IMR-90 (cell line): ENCODE results near the gene KCTD16. TPM values are rescaled to one million over a fixed set of nuclear protein-coding genes. Genes with fewer than 3 reads are reported as not detected.

ENCODE experiments used
- ATAC-seq: fragments of 200-7000 bp; cut with Tn5 transposase; 2 replicates; pipeline ENCODE4 v1.9.1; 2020; ENCODE audit warnings: low read depth, mild to moderate bottlenecking, moderate library complexity
- BruUV-seq: library from RNA; stranded (reverse); fragments of 400-500 nt; replicated peaks from 2 replicates; lab custom pipeline; 2021; lab: Mats Ljungman, UMichigan
- CTCF ChIA-PET: fragments of 300-600 bp; formaldehyde crosslinking; extraction: SDS; loops from one replicate; lab custom pipeline; 2021; ENCODE audit warnings: antibody characterized with exemption; lab: Yijun Ruan, JAX
- POLR2A ChIA-PET: fragments of 300-600 bp; sonication (Branson Sonifier 250); formaldehyde crosslinking; loops from one replicate; lab custom pipeline; 2022; ENCODE audit warnings: antibody characterized with exemption; ENCODE audit not compliant: unreplicated experiment; lab: Charles Lee
- DNase-seq: peaks from one replicate; pipeline ENCODE4 v3.0.0; 2013
- H2AFZ ChIP-seq: replicated peaks from 2 replicates; pipeline ENCODE3; 2013; ENCODE audit warnings: low read length, mild to moderate bottlenecking; ENCODE audit not compliant: poor library complexity
- H2AK5ac ChIP-seq: 2 replicates; pipeline ENCODE4 v1.6.1; 2013; ENCODE audit warnings: low read depth, low read length, inconsistent platforms
- H2AK9ac ChIP-seq: replicated peaks from 2 replicates; pipeline ENCODE3; 2013; ENCODE audit warnings: mild to moderate bottlenecking, low read depth, low read length, moderate library complexity; ENCODE audit not compliant: poor library complexity
- H2BK120ac ChIP-seq: 2 replicates; pipeline ENCODE4 v1.6.1; 2013; ENCODE audit warnings: low read depth, low read length, inconsistent platforms
- H2BK15ac ChIP-seq: 3 replicates; pipeline ENCODE4 v1.6.1; 2013; ENCODE audit warnings: low read depth, low read length, inconsistent platforms
- H2BK20ac ChIP-seq: 2 replicates; pipeline ENCODE4 v1.6.1; 2013; ENCODE audit warnings: low read depth, mild to moderate bottlenecking, inconsistent platforms, low read length, moderate library complexity
- H2BK5ac ChIP-seq: 2 replicates; pipeline ENCODE4 v1.6.1; 2013; ENCODE audit warnings: mild to moderate bottlenecking, low read depth, low read length, inconsistent platforms; ENCODE audit not compliant: poor library complexity, severe bottlenecking
- H3K14ac ChIP-seq: replicated peaks from 2 replicates; pipeline ENCODE4 v1.6.1; 2013; ENCODE audit warnings: low read depth, low read length, inconsistent platforms
- H3K18ac ChIP-seq: 2 replicates; pipeline ENCODE4 v1.6.1; 2013; ENCODE audit warnings: low read depth, low read length, control low read depth
- H3K23ac ChIP-seq: 2 replicates; pipeline ENCODE4 v1.6.1; 2013; ENCODE audit warnings: low read depth, low read length, inconsistent platforms
- H3K27ac ChIP-seq: 2 replicates; pipeline ENCODE4 v1.5.1; 2013; ENCODE audit warnings: mild to moderate bottlenecking, control low read depth, low read length; ENCODE audit not compliant: insufficient read depth
- H3K27me3 ChIP-seq: 2 replicates; pipeline ENCODE4 v1.6.1; 2013; ENCODE audit warnings: low read length; ENCODE audit not compliant: control insufficient read depth, insufficient read depth
- H3K36me3 ChIP-seq: 2 replicates; pipeline ENCODE4 v1.6.1; 2013; ENCODE audit warnings: low read length, mixed read lengths; ENCODE audit not compliant: control insufficient read depth, insufficient read depth
- H3K4ac ChIP-seq: 2 replicates; pipeline ENCODE4 v1.6.1; 2013; ENCODE audit warnings: low read depth, low read length, inconsistent platforms
- H3K4me1 ChIP-seq: 2 replicates; pipeline ENCODE4 v1.6.1; 2013; ENCODE audit warnings: low read length, mixed read lengths; ENCODE audit not compliant: control insufficient read depth, insufficient read depth
- H3K4me2 ChIP-seq: 2 replicates; pipeline ENCODE4 v1.6.1; 2013; ENCODE audit warnings: low read depth, mild to moderate bottlenecking, control low read depth, low read length, moderate library complexity
- H3K4me3 ChIP-seq: 2 replicates; pipeline ENCODE4 v1.5.1; 2013; ENCODE audit warnings: low read depth, mild to moderate bottlenecking, control low read depth, low read length, moderate library complexity; ENCODE audit not compliant: insufficient read depth
- H3K56ac ChIP-seq: 2 replicates; pipeline ENCODE4 v1.6.1; 2013; ENCODE audit warnings: low read length, inconsistent platforms; ENCODE audit not compliant: insufficient read depth; ENCODE audit errors: extremely low read depth
- H3K79me1 ChIP-seq, 2 experiments: 2 replicates each; pipeline ENCODE4 v1.6.1; 2013; ENCODE audit warnings: low read length in 2 of 2, inconsistent platforms in 1 of 2, low read depth in 1 of 2
- H3K9ac ChIP-seq: 2 replicates; pipeline ENCODE4 v1.6.1; 2013; ENCODE audit warnings: low read depth, low read length, control low read depth
- H3K9me1 ChIP-seq: 2 replicates; pipeline ENCODE4 v1.6.1; 2013; ENCODE audit warnings: low read length, inconsistent platforms; ENCODE audit not compliant: insufficient read depth
- H3K9me3 ChIP-seq: 2 replicates; pipeline ENCODE4 v1.6.1; 2013; ENCODE audit warnings: low read length; ENCODE audit not compliant: control insufficient read depth, insufficient read depth
- H4K20me1 ChIP-seq: 2 replicates; pipeline ENCODE4 v1.6.1; 2013; ENCODE audit warnings: low read length, inconsistent platforms; ENCODE audit not compliant: insufficient read depth
- H4K5ac ChIP-seq: 2 replicates; pipeline ENCODE4 v1.6.1; 2013; ENCODE audit warnings: mild to moderate bottlenecking, low read depth, low read length, control low read depth
- H4K8ac ChIP-seq, 2 experiments: 2 replicates each; pipeline ENCODE4 v1.6.1; 2013; ENCODE audit warnings: low read depth in 2 of 2, low read length in 2 of 2, control low read depth in 1 of 2, inconsistent platforms in 1 of 2
- H4K91ac ChIP-seq: 2 replicates; pipeline ENCODE4 v1.6.1; 2013; ENCODE audit warnings: low read depth, low read length, inconsistent platforms; ENCODE audit not compliant: insufficient read depth
- CEBPB ChIP-seq: IDR thresholded peaks from 2 replicates; pipeline ENCODE4 v1.6.1; 2012; ENCODE audit warnings: low read depth, low read length, improper control_type of control experiment
- CHD1 ChIP-seq: IDR thresholded peaks from 2 replicates; pipeline ENCODE4 v1.6.1; 2012; ENCODE audit warnings: low read depth, low read length, improper control_type of control experiment
- FOS ChIP-seq: fragments of 150-350 bp; IDR thresholded peaks from 2 replicates; pipeline ENCODE4 v1.6.1; 2016; ENCODE audit warnings: low read depth, low read length
- MAZ ChIP-seq: IDR thresholded peaks from 2 replicates; pipeline ENCODE4 v1.6.1; 2012; ENCODE audit warnings: low read depth, mild to moderate bottlenecking, low read length, improper control_type of control experiment, moderate library complexity, borderline replicate concordance
- MXI1 ChIP-seq: IDR thresholded peaks from 2 replicates; pipeline ENCODE4 v1.6.1; 2012; ENCODE audit warnings: low read depth, mild to moderate bottlenecking, low read length, moderate library complexity, borderline replicate concordance
- NFE2L2 ChIP-seq: fragments of 150-350 bp; IDR thresholded peaks from 2 replicates; pipeline ENCODE4 v1.6.1; 2016; ENCODE audit warnings: low read depth, mild to moderate bottlenecking, low read length
- POLR2A ChIP-seq: IDR thresholded peaks from 2 replicates; pipeline ENCODE4 v1.6.1; 2012; ENCODE audit warnings: mild to moderate bottlenecking, low read depth, low read length
- RFX5 ChIP-seq: IDR thresholded peaks from 2 replicates; pipeline ENCODE4 v1.8.0; 2012; ENCODE audit warnings: low read depth, mild to moderate bottlenecking, low read length, moderate library complexity
- WGBS, 2 experiments: methylation state at CpG; one replicate each; pipeline versions ENCODE4 v1.1.5 to v1.1.7; 2013; ENCODE audit warnings: missing lambda C conversion rate in 2 of 2; ENCODE audit not compliant: insufficient read length in 1 of 2; ENCODE audit errors: extremely low coverage in 2 of 2; 5-methylcytosine and 5-hydroxymethylcytosine counted together
- dilution Hi-C: fragments of 300-500 bp; cut with HindIII; formaldehyde crosslinking; loops from one replicate; pipeline ENCODE4 v1.14.3; 2018; ENCODE audit warnings: low sequenced_read_pairs; ENCODE audit not compliant: unreplicated experiment
- in situ Hi-C: fragments of 300-500 bp; cut with MboI; formaldehyde crosslinking; loops from 3 replicates; pipeline ENCODE4 v1.14.3; 2019; ENCODE audit warnings: low sequenced_read_pairs, inconsistent platforms, mixed read lengths
- intact Hi-C: fragments of 100-400 bp; cut with micrococcal nuclease; formaldehyde crosslinking; loops from 2 replicates; pipeline ENCODE4 v1.10.0; 2022
- polyA plus RNA-seq, 3 experiments: library from polyadenylated mRNA; depleted of rRNA; stranded (reverse); fragments of >200 nt; gene quantifications; 2 replicates each; pipeline ENCODE4 v1.2.3, GENCODE V29; 2012; ENCODE audit warnings: low replicate concordance in 1 of 3
- total RNA-seq: library from RNA; depleted of rRNA; stranded (reverse); fragments of >200 nt; gene quantifications from 2 replicates; pipeline ENCODE4 v1.2.3, GENCODE V29; 2012

Gene KCTD16
- total and polyA plus RNA-seq, 2 of the 4 experiments (the other 2 are of a cell fraction): 0.43 to 1.1 TPM

GRCh38 chr5:144414202-144415029 is 243.7 kb downstream of the KCTD16 start:
- no peak overlapping the region for H3K4ac ChIP-seq
- dilution Hi-C loops (no loop called here), in situ Hi-C loops (no loop called here), intact Hi-C loops (no loop called here)
- no peaks in the 10 kb centered on the region for H3K36me3 ChIP-seq
- TF ChIP-seq FOS (no peak), RFX5 (no peak), NFE2L2 (no peak), CEBPB (no peak), POLR2A (no peak), MAZ (no peak), CHD1 (no peak), MXI1 (no peak)
- no peak overlapping the region for H2BK5ac ChIP-seq
- no peaks in the 10 kb centered on the region for H3K79me1 ChIP-seq
- no peaks in the 10 kb centered on the region for H4K20me1 ChIP-seq
- no peak overlapping the region for H3K56ac ChIP-seq
- no peak overlapping the region for H3K18ac ChIP-seq
- no peak overlapping the region for H4K91ac ChIP-seq
- no peak overlapping the region for H2BK20ac ChIP-seq
- no peak overlapping the region for H3K27ac ChIP-seq
- H2AFZ ChIP-seq: no peak overlapping the region
- H2BK120ac ChIP-seq: no peak overlapping the region
- H3K9me1 ChIP-seq: no peaks in the 10 kb centered on the region
- H3K14ac ChIP-seq: no peak overlapping the region
- no peak overlapping the region for H3K4me3 ChIP-seq
- no peak overlapping the region for H2BK15ac ChIP-seq
- no peak overlapping the region for H3K9ac ChIP-seq
- peaks cover 2% of the 10 kb centered on the region; the same call in 1 of the 2 replicates for H3K9me3 ChIP-seq
- ATAC-seq (no peak), DNase-seq (no peak)
- no peak overlapping the region for H2AK9ac ChIP-seq
- no peaks in the 10 kb centered on the region for H3K4me1 ChIP-seq
- no peak overlapping the region for H2AK5ac ChIP-seq
- ChIA-PET CTCF (no interaction called here), POLR2A (no interaction called here)
- no peak overlapping the region for H4K8ac ChIP-seq
- BruUV-seq: no TSS peak
- no peak overlapping the region for H3K4me2 ChIP-seq
- no peak overlapping the region for H3K23ac ChIP-seq
- WGBS, 2 experiments: no CpG with 5 or more reads among the region's 4 CpGs
- no peak overlapping the region for H4K5ac ChIP-seq
- no peaks in the 10 kb centered on the region for H3K27me3 ChIP-seq
